HL-60 (cell line): ENCODE results near the gene ADD2.
A peak's percentile ranks its signal among the peaks of the same experiment; 100 is the strongest.

ENCODE experiments used
- DNase-seq, 2 experiments: peaks; one replicate each; pipeline ENCODE4 v3.0.0-alpha.2; 2010 to 2020; ENCODE audit warnings: low read depth in 1 of 2, low spot score in 1 of 2
- H3K27ac ChIP-seq: fragments of 250-450 bp; sonication (Bioruptor Pico); replicated peaks from 2 replicates; pipeline ENCODE4 v1.5.1; 2020; ENCODE audit warnings: mild to moderate bottlenecking, moderate library complexity
- H3K27me3 ChIP-seq: fragments of 250-450 bp; sonication (Bioruptor Pico); 2 replicates; pipeline ENCODE4 v1.5.1; 2021; ENCODE audit warnings: mild to moderate bottlenecking, moderate library complexity; ENCODE audit not compliant: insufficient read depth, poor library complexity, severe bottlenecking
- H3K4me3 ChIP-seq: replicated peaks from 2 replicates; pipeline ENCODE4 v1.5.1; 2011; ENCODE audit warnings: mild to moderate bottlenecking, control low read depth, low read length; ENCODE audit not compliant: insufficient read depth
- CTCF ChIP-seq: IDR thresholded peaks from one replicate; pipeline ENCODE4 v1.5.1; 2011; ENCODE audit warnings: low read length, control low read depth, inconsistent platforms; ENCODE audit not compliant: insufficient read depth
- GABPA ChIP-seq: IDR thresholded peaks from 2 replicates; pipeline ENCODE4 v1.6.1; 2012; ENCODE audit warnings: low read depth
- POLR2AphosphoS5 ChIP-seq: IDR thresholded peaks from 2 replicates; pipeline ENCODE4 v1.6.1; 2012; ENCODE audit warnings: low read depth
- REST ChIP-seq: IDR thresholded peaks from 2 replicates; pipeline ENCODE4 v1.6.1; 2012; ENCODE audit warnings: low read depth; ENCODE audit not compliant: insufficient replicate concordance
- SPI1 ChIP-seq: IDR thresholded peaks from 2 replicates; pipeline ENCODE4 v1.6.1; 2012; ENCODE audit warnings: low read depth, mild to moderate bottlenecking, borderline replicate concordance

ADD2 gene

DNA sequence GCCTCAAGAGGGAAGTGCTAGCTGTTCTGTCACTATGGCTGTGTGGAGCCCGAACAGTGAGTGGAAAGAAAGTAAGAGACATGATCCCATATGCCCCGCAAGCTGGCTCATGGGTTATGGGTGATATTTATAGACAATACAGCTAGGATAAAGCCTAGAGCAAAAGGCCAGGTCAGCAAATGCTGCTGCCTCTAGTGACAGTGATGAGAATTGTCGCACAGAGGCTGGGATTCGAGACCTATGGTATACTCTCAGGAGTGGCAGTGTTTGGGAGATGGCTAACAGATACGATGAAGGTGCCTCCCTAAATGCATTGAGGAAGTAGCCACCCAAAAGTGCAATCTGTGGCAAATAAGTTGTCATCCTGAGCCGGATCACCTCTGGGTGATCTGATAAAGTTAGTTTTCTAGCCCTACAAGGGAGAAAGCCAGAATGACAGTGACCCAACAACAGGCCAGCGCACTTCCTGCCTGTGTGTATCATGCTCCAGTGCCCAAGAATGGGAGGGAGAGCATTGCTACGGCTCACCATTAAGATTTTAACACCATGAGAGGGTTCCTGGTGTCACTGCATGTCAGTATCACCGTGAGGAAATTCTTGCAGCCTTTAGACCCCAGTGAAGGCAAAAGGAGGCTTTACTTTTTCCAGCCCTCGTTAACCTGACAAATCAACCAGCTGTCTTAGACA lies 122.1 kb downstream of the ADD2 start:
- no peaks in the 10 kb centered on the region for H3K27me3 ChIP-seq
- no peak overlapping the region for H3K4me3 ChIP-seq
- peak; percentile 5 to 34 for DNase-seq
- TF ChIP-seq CTCF (peak; percentile 49), GABPA (no peak)
- no peak overlapping the region for H3K27ac ChIP-seq

DNA sequence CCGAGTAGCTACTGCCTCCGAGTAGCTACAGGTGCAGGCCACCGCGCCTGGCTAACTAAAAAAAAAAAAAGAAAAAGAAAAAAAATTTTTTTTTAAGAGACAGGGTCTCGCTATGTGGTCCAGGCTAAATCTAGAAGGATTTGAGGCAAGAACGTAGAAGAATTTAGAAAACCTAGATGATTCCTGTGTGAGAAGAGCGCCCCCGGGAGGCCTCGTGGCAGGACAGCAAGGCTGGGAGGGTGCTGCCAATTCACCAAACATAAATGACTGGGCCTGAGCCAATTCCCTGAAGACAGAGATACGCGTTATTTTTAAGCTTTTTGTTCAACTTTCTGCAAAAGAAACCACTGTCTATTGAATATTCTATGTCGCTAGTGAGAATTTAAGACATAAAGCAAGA lies 124.3 kb downstream of the ADD2 start:
- Histone ChIP-seq H3K27ac (no peak overlapping the region), H3K4me3 (no peak overlapping the region), H3K27me3 (no peaks in the 10 kb centered on the region)
- TF ChIP-seq SPI1, result no peak
- no peak for TF ChIP-seq POLR2AphosphoS5
- no peak for TF ChIP-seq GABPA
- peak; percentile 11 for TF ChIP-seq CTCF
- no peak for TF ChIP-seq REST
- DNase-seq, result peak in 1 of 2 experiments; percentile 16

- no peak for DNase-seq
- no peak overlapping the region for H3K27ac ChIP-seq
- TF ChIP-seq SPI1, result no peak
- TF ChIP-seq CTCF, result no peak
- no peak for TF ChIP-seq POLR2AphosphoS5
- TF ChIP-seq REST, result no peak
- TF ChIP-seq GABPA, result no peak
- H3K27me3 ChIP-seq, result no peaks in the 10 kb centered on the region
- no peak overlapping the region for H3K4me3 ChIP-seq
These were observed 126.7 kb downstream of the ADD2 start for GRCh38 chr2:70641263-70641784.

- Histone ChIP-seq H3K27ac (no peak overlapping the region), H3K4me3 (no peak overlapping the region), H3K27me3 (no peaks in the 10 kb centered on the region)
- TF ChIP-seq GABPA, result no peak
- TF ChIP-seq POLR2AphosphoS5, result no peak
- TF ChIP-seq SPI1, result no peak
- TF ChIP-seq CTCF, result no peak
- TF ChIP-seq REST, result no peak
- DNase-seq, result no peak
These were observed 128.1 kb downstream of the ADD2 start for GRCh38 chr2:70639841-70640436.
